Measurements from ENCODE around the gene NODAL. TPM values are rescaled to one million over a fixed set of nuclear protein-coding genes. Genes with fewer than 3 reads are reported as not detected.

The NODAL gene
- total RNA-seq, 5 donors from 2014 or later (not counting 1 experiment from before 2014, with no cell fraction given) = not detected

DNA sequence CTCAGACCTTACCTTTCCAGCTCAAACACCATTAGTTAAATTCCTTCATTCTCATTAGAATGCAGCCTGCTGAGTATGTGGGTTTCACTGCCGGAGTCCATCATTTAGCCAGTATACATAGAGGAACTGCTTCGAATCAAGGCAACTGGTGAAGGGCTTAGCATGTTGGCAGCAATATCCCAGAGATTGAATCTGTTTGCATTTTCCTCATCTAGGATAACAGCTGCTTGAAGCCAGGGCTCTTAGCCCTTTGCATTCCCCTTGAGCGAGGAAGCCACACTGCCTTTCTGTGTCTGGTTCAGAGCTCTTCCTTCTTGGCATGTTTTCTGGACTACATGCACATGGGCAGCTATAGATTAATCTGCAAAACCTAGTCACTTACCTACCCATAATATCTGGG is 14.7 kb downstream of the NODAL start:
- Mint-ChIP-seq H3K27ac (no peak overlapping the region), H3K4me1 (peaks cover 4 to 31% (median 18%) of the 10 kb centered on the region in 3 donors), H3K4me3 (no peak overlapping the region), H3K36me3 (peaks cover 40% of the 10 kb centered on the region), H3K9me3 (no peaks in the 10 kb centered on the region), H3K27me3 (no peaks in the 10 kb centered on the region)
- DNase-seq (no peak), ATAC-seq (replicated peaks in 1 of 4) (no peak)
- 100% methylated on average over 2 of the region's 3 CpGs for WGBS (ENCODE audit: insufficient coverage)
- ChIA-PET CTCF (no interaction called here), POLR2A (no interaction called here)
- Histone ChIP-seq H3K4me3 (ENCODE audit: control insufficient read depth in 1 of 2, extremely low read depth in 1 of 2, low read length in 1 of 2) (no peak overlapping the region), H3K27ac (ENCODE audit: low read length) (no peak overlapping the region), H3K9me3 (no peaks in the 10 kb centered on the region), H3K27me3 (replicated peaks in 1 of 2; ENCODE audit: control insufficient read depth in 2 of 2, extremely low read depth in 1 of 2, insufficient read depth in 2 of 2, low read length in 1 of 2) (no peaks in the 10 kb centered on the region), H3K36me3 (ENCODE audit: control insufficient read depth in 2 of 2, extremely low read depth in 1 of 2, insufficient read depth in 1 of 2, low read length in 1 of 2) (peaks cover 8 to 69% of the 10 kb centered on the region in 2 donors), H3K4me1 (ENCODE audit: control insufficient read depth in 1 of 2, extremely low read depth in 1 of 2, insufficient read depth in 2 of 2, low read length in 2 of 2) (peaks cover 0 to 4% of the 10 kb centered on the region in 2 experiments)

DNA sequence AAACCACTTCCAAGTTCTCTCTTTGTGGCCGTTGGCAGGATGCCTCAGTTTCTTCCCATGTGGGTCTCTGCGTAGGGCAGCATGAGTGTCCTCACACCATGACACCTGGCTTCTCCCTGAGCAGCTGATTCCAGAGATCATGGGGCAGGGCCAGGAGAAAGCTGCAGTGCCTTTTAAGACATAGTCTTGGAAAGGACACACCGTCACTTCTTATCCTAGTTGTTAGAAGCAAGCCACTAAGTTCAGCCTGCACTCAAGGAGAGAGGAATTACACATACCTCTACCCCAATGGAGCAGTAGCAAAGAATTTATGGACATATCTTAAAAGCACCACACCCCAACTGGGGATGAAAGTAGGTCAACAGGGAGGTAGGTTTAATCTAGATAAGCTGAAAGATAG is 16.4 kb downstream of the NODAL start:
- Mint-ChIP-seq H3K27ac (peak overlapping the region in 1 of 2 donors; percentile 41), H3K27me3 (no peaks in the 10 kb centered on the region), H3K9me3 (no peaks in the 10 kb centered on the region), H3K4me3 (no peak overlapping the region), H3K36me3 (peaks cover 47% of the 10 kb centered on the region), H3K4me1 (peaks cover 0 to 20% (median 9%) of the 10 kb centered on the region in 3 donors)
- H3K27me3 ChIP-seq (replicated peaks in 1 of 2; ENCODE audit: control insufficient read depth in 2 of 2, extremely low read depth in 1 of 2, insufficient read depth in 2 of 2, low read length in 1 of 2) = no peaks in the 10 kb centered on the region
- DNase-seq = peak in 1 of 35 experiments; percentile 0
- no peaks in the 10 kb centered on the region for H3K9me3 ChIP-seq
- CTCF ChIA-PET = interaction anchor here in 1 of 2 donors (1.3 to 1.5 kb wide), 2 partner anchors 13 to 204 kb away, joined by 3 to 4 read pairs; no protein-coding TSS in a partner anchor
- no peak overlapping the region for H3K4me3 ChIP-seq (ENCODE audit: control insufficient read depth in 1 of 2, extremely low read depth in 1 of 2, low read length in 1 of 2)
- POLR2A ChIA-PET = no interaction called here
- H3K4me1 ChIP-seq (ENCODE audit: control insufficient read depth in 1 of 2, extremely low read depth in 1 of 2, insufficient read depth in 2 of 2, low read length in 2 of 2) = no peaks in the 10 kb centered on the region
- no peak for ATAC-seq (replicated peaks in 1 of 4)
- H3K36me3 ChIP-seq (ENCODE audit: control insufficient read depth in 2 of 2, extremely low read depth in 1 of 2, insufficient read depth in 1 of 2, low read length in 1 of 2) = peaks cover 13 to 76% of the 10 kb centered on the region in 2 donors
- 96% methylated on average over 2 of the region's 3 CpGs for WGBS (ENCODE audit: insufficient coverage)
- no peak overlapping the region for H3K27ac ChIP-seq (ENCODE audit: low read length)

DNA sequence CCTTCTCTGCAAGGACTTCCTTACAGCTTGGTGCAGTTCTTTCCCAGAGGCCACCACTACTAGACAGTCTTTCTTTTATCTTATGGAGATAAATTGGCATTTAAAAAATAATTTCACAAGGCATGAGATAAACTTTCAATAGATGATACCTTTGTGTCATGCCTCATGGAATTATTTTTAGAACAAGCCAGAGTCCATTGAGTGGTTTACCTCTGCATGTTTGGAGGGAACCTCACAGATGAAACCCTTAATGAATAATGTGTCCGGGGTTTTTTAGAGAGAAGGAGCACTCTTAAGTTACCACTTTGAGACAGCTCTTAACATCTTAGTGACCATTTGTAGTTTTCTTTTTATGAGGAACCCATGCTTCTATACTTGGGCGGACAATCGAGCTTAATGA is 17.2 kb downstream of the NODAL start:
- Mint-ChIP-seq H3K27me3 (no peaks in the 10 kb centered on the region), H3K36me3 (peaks cover 52% of the 10 kb centered on the region), H3K27ac (peak overlapping the region; percentile 30 to 49), H3K4me3 (no peak overlapping the region), H3K4me1 (peaks cover 0 to 20% (median 9%) of the 10 kb centered on the region in 3 donors), H3K9me3 (no peaks in the 10 kb centered on the region)
- POLR2A ChIA-PET = no interaction called here
- Histone ChIP-seq H3K36me3 (ENCODE audit: control insufficient read depth in 2 of 2, extremely low read depth in 1 of 2, insufficient read depth in 1 of 2, low read length in 1 of 2) (peaks cover 13 to 81% of the 10 kb centered on the region in 2 donors), H3K27ac (ENCODE audit: low read length) (no peak overlapping the region), H3K9me3 (no peaks in the 10 kb centered on the region), H3K4me1 (ENCODE audit: control insufficient read depth in 1 of 2, extremely low read depth in 1 of 2, insufficient read depth in 2 of 2, low read length in 2 of 2) (no peaks in the 10 kb centered on the region), H3K4me3 (ENCODE audit: control insufficient read depth in 1 of 2, extremely low read depth in 1 of 2, low read length in 1 of 2) (no peak overlapping the region), H3K27me3 (replicated peaks in 1 of 2; ENCODE audit: control insufficient read depth in 2 of 2, extremely low read depth in 1 of 2, insufficient read depth in 2 of 2, low read length in 1 of 2) (no peaks in the 10 kb centered on the region)
- CTCF ChIA-PET = interaction anchor here in 1 of 2 donors (1.5 kb wide), 1 partner anchor 12 kb away, joined by 4 read pairs; no protein-coding TSS in a partner anchor
- ATAC-seq (replicated peaks in 1 of 4) (no peak), DNase-seq (no peak)
- WGBS (ENCODE audit: insufficient coverage) = no CpG with 5 or more reads among the region's 3 CpGs

DNA sequence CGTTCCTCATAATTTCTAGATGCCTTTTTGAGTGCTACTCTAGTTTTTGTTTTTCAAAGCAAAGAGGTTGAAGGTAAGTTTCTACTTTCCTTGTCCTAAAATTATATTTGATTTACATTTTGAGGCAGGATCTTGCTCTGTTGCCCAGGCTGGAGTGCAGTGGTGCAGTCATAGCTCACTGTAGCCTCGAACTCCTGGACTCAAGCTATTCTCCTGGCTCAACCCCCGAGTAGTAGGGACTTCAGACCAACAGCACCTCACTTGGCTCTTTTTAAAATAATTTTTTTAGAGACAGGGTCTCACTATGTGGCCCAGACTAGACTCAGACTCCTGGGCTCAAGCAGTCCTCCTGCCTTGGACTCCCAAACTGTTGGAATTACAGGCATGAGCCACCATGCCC is 22.8 kb downstream of the NODAL start:
- WGBS (ENCODE audit: insufficient coverage) = no CpG with 5 or more reads among the region's 3 CpGs
- ChIA-PET POLR2A (no interaction called here), CTCF (no interaction called here)
- Histone ChIP-seq H3K4me1 (ENCODE audit: control insufficient read depth in 1 of 2, extremely low read depth in 1 of 2, insufficient read depth in 2 of 2, low read length in 2 of 2) (no peaks in the 10 kb centered on the region), H3K36me3 (ENCODE audit: control insufficient read depth in 2 of 2, extremely low read depth in 1 of 2, insufficient read depth in 1 of 2, low read length in 1 of 2) (peaks cover 8 to 49% of the 10 kb centered on the region in 2 donors), H3K27ac (ENCODE audit: low read length) (no peak overlapping the region), H3K4me3 (ENCODE audit: control insufficient read depth in 1 of 2, extremely low read depth in 1 of 2, low read length in 1 of 2) (no peak overlapping the region), H3K9me3 (no peaks in the 10 kb centered on the region), H3K27me3 (replicated peaks in 1 of 2; ENCODE audit: control insufficient read depth in 2 of 2, extremely low read depth in 1 of 2, insufficient read depth in 2 of 2, low read length in 1 of 2) (no peaks in the 10 kb centered on the region)
- Mint-ChIP-seq H3K27ac (no peak overlapping the region), H3K4me3 (no peak overlapping the region), H3K9me3 (no peaks in the 10 kb centered on the region), H3K4me1 (peaks cover 20 to 36% (median 34%) of the 10 kb centered on the region in 3 donors), H3K27me3 (no peaks in the 10 kb centered on the region), H3K36me3 (peaks cover 48% of the 10 kb centered on the region)
- no peak for ATAC-seq (replicated peaks in 1 of 4)
- no peak for DNase-seq

DNA sequence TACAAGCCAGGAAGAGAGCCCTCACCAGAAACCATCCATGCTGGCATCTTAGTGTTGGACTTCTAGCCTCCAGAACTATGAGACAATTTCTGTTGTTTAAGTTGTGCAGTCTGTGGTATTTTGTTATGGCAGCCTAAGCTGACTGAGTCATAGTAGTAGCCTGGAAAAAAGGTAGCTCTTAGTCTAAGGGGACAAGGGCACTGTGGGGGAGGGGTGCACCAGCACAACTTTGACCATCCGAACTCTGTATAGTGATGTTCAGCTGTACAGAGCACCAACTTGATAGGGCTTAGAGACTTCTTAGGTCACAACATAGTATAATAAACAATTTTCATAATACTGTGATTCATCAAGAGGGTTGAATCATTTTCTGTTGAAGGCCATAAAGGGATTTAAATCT is 23.3 kb downstream of the NODAL start:
- DNase-seq = no peak
- H3K36me3 Mint-ChIP-seq = peaks cover 45% of the 10 kb centered on the region
- no peaks in the 10 kb centered on the region for H3K27me3 ChIP-seq (replicated peaks in 1 of 2; ENCODE audit: control insufficient read depth in 2 of 2, extremely low read depth in 1 of 2, insufficient read depth in 2 of 2, low read length in 1 of 2)
- no peak for ATAC-seq (replicated peaks in 1 of 4)
- peaks cover 21 to 38% (median 35%) of the 10 kb centered on the region in 3 donors for H3K4me1 Mint-ChIP-seq
- no peaks in the 10 kb centered on the region for H3K4me1 ChIP-seq (ENCODE audit: control insufficient read depth in 1 of 2, extremely low read depth in 1 of 2, insufficient read depth in 2 of 2, low read length in 2 of 2)
- H3K4me3 Mint-ChIP-seq = no peak overlapping the region
- no peaks in the 10 kb centered on the region for H3K9me3 Mint-ChIP-seq
- peaks cover 8 to 47% of the 10 kb centered on the region in 2 donors for H3K36me3 ChIP-seq (ENCODE audit: control insufficient read depth in 2 of 2, extremely low read depth in 1 of 2, insufficient read depth in 1 of 2, low read length in 1 of 2)
- H3K4me3 ChIP-seq (ENCODE audit: control insufficient read depth in 1 of 2, extremely low read depth in 1 of 2, low read length in 1 of 2) = no peak overlapping the region
- H3K27ac Mint-ChIP-seq = peak overlapping the region; percentile 41 to 59
- H3K9me3 ChIP-seq = no peaks in the 10 kb centered on the region
- H3K27ac ChIP-seq (ENCODE audit: low read length) = no peak overlapping the region
- H3K27me3 Mint-ChIP-seq = no peaks in the 10 kb centered on the region
- WGBS (ENCODE audit: insufficient coverage) = no CpG with 5 or more reads among the region's 1 CpG
- CTCF ChIA-PET = no interaction called here
- POLR2A ChIA-PET = interaction anchor here in 1 of 2 donors (0.5 kb wide), 1 partner anchor 10 kb away, joined by 4 read pairs; no protein-coding TSS in a partner anchor

DNA sequence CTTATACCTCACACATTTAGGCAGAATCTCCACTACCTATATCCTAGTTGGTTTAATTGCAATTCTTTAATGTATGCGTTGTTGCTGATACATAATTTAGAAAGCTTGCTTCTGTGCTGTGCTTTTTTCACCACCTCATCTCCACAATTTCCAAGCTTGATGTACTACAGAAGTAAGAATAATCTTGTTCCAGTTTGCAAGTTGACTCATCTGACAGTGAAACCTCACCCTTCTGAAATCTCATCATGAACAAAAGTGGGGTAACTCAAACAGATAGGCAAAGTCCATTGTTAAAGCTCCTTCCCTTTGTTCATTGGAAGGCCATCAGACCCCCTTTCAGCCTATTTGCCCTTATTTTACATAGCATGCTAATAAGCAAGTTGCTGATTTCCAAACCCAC is 23.9 kb downstream of the NODAL start:
- no CpG with 5 or more reads among the region's 1 CpG for WGBS (ENCODE audit: insufficient coverage)
- no peak overlapping the region for H3K27ac ChIP-seq (ENCODE audit: low read length)

More for the DNA sequence above, 23.9 kb downstream of the NODAL start:
- H3K36me3 Mint-ChIP-seq = peaks cover 38% of the 10 kb centered on the region
- Histone ChIP-seq H3K27me3 (replicated peaks in 1 of 2; ENCODE audit: control insufficient read depth in 2 of 2, extremely low read depth in 1 of 2, insufficient read depth in 2 of 2, low read length in 1 of 2) (no peaks in the 10 kb centered on the region), H3K36me3 (ENCODE audit: control insufficient read depth in 2 of 2, extremely low read depth in 1 of 2, insufficient read depth in 1 of 2, low read length in 1 of 2) (peaks cover 8 to 42% of the 10 kb centered on the region in 2 donors), H3K9me3 (no peaks in the 10 kb centered on the region), H3K4me3 (ENCODE audit: control insufficient read depth in 1 of 2, extremely low read depth in 1 of 2, low read length in 1 of 2) (no peak overlapping the region), H3K4me1 (ENCODE audit: control insufficient read depth in 1 of 2, extremely low read depth in 1 of 2, insufficient read depth in 2 of 2, low read length in 2 of 2) (peaks cover 0 to 2% of the 10 kb centered on the region in 2 experiments)
- H3K4me3 Mint-ChIP-seq = no peak overlapping the region
- H3K4me1 Mint-ChIP-seq = peaks cover 27 to 45% (median 40%) of the 10 kb centered on the region in 3 donors
- H3K27me3 Mint-ChIP-seq = no peaks in the 10 kb centered on the region
- ATAC-seq (replicated peaks in 1 of 4) (no peak), DNase-seq (no peak)
- H3K9me3 Mint-ChIP-seq = no peaks in the 10 kb centered on the region
- ChIA-PET POLR2A (interaction anchor here in 1 of 2 donors (0.5 kb wide), 1 partner anchor 10 kb away, joined by 4 read pairs; no protein-coding TSS in a partner anchor), CTCF (no interaction called here)
- H3K27ac Mint-ChIP-seq = peak overlapping the region; percentile 41 to 59

Data from T-cell (primary cell).